GM04503 (cell line): ENCODE results near the gene ZNF716.
"Not testable (repeated sequence)": the region's sequence is repeated elsewhere in the genome, so short reads cannot be mapped to it uniquely, and the experiment has no call there.

Source experiments
- DNase-seq: peaks from one replicate; pipeline ENCODE4 v3.0.0-alpha.2; 2012; ENCODE audit warnings: low read depth

ZNF716 gene

GRCh38 chr7:57449904-57450303, at the start of gene ZNF716:
TSS of gene ZNF716 (plus strand) at chr7:57450177. CDS start at chr7:57450289, 112 bp downstream.
- DNase-seq = no peak

GRCh38 chr7:57400531-57401155, 49.3 kb upstream of the ZNF716 start:
- DNase-seq = no peak

GRCh38 chr7:57403051-57403450, 46.9 kb upstream of the ZNF716 start:
- not testable (repeated sequence) for DNase-seq

- no peak for DNase-seq
Observed at GRCh38 chr7:57403601-57404342, 46.2 kb upstream of the ZNF716 start.

GRCh38 chr7:57404343-57404966, 45.5 kb upstream of the ZNF716 start:
- DNase-seq = no peak

- no peak for DNase-seq
Observed at GRCh38 chr7:57404967-57405421, 45.0 kb upstream of the ZNF716 start.

- DNase-seq = no peak
Observed at GRCh38 chr7:57407125-57407524, 42.9 kb upstream of the ZNF716 start.

- no peak for DNase-seq
Observed at GRCh38 chr7:57412168-57412567, 37.8 kb upstream of the ZNF716 start.

GRCh38 chr7:57412618-57413017, 37.4 kb upstream of the ZNF716 start:
- no peak for DNase-seq

- DNase-seq = no peak
Observed at GRCh38 chr7:57413529-57414398, 36.2 kb upstream of the ZNF716 start.

- DNase-seq = no peak
Observed at GRCh38 chr7:57414415-57414814, 35.6 kb upstream of the ZNF716 start.

- DNase-seq = no peak
Observed at GRCh38 chr7:57414852-57415251, 35.1 kb upstream of the ZNF716 start.

- no peak for DNase-seq
Observed at GRCh38 chr7:57415326-57415725, 34.7 kb upstream of the ZNF716 start.

GRCh38 chr7:57415730-57416129, 34.2 kb upstream of the ZNF716 start:
- DNase-seq = no peak

GRCh38 chr7:57416601-57417358, 33.2 kb upstream of the ZNF716 start:
- DNase-seq = no peak

- no peak for DNase-seq
Observed at GRCh38 chr7:57417736-57418135, 32.2 kb upstream of the ZNF716 start.

GRCh38 chr7:57423768-57424167, 26.2 kb upstream of the ZNF716 start:
- DNase-seq = no peak

- DNase-seq = no peak
Observed at GRCh38 chr7:57424515-57425238, 25.3 kb upstream of the ZNF716 start.

- DNase-seq = no peak
Observed at GRCh38 chr7:57425239-57425944, 24.6 kb upstream of the ZNF716 start.

- DNase-seq = no peak
Observed at GRCh38 chr7:57425969-57426628, 23.9 kb upstream of the ZNF716 start.
